IMR-90 (cell line): ENCODE measurements around the gene NUP43. TPM values are rescaled to one million over a fixed set of nuclear protein-coding genes. Genes with fewer than 3 reads are reported as not detected.
"Not testable (repeated sequence)": the region's sequence is repeated elsewhere in the genome, so short reads cannot be mapped to it uniquely, and the experiment has no call there.

Experiments used
- ATAC-seq: fragments of 200-7000 bp; cut with Tn5 transposase; 2 replicates; pipeline ENCODE4 v1.9.1; 2020; ENCODE audit warnings: low read depth, mild to moderate bottlenecking, moderate library complexity
- BruUV-seq: library from RNA; stranded (reverse); fragments of 400-500 nt; replicated peaks from 2 replicates; lab custom pipeline; 2021; lab: Mats Ljungman, UMichigan
- CTCF ChIA-PET: fragments of 300-600 bp; formaldehyde crosslinking; extraction: SDS; loops from one replicate; lab custom pipeline; 2021; ENCODE audit warnings: antibody characterized with exemption; lab: Yijun Ruan, JAX
- POLR2A ChIA-PET: fragments of 300-600 bp; sonication (Branson Sonifier 250); formaldehyde crosslinking; loops from one replicate; lab custom pipeline; 2022; ENCODE audit warnings: antibody characterized with exemption; ENCODE audit not compliant: unreplicated experiment; lab: Charles Lee
- DNase-seq: peaks from one replicate; pipeline ENCODE4 v3.0.0; 2013
- H2AFZ ChIP-seq: replicated peaks from 2 replicates; pipeline ENCODE3; 2013; ENCODE audit warnings: low read length, mild to moderate bottlenecking; ENCODE audit not compliant: poor library complexity
- H2AK5ac ChIP-seq: 2 replicates; pipeline ENCODE4 v1.6.1; 2013; ENCODE audit warnings: low read depth, low read length, inconsistent platforms
- H2AK9ac ChIP-seq: replicated peaks from 2 replicates; pipeline ENCODE3; 2013; ENCODE audit warnings: mild to moderate bottlenecking, low read depth, low read length, moderate library complexity; ENCODE audit not compliant: poor library complexity
- H2BK120ac ChIP-seq: 2 replicates; pipeline ENCODE4 v1.6.1; 2013; ENCODE audit warnings: low read depth, low read length, inconsistent platforms
- H2BK15ac ChIP-seq: 3 replicates; pipeline ENCODE4 v1.6.1; 2013; ENCODE audit warnings: low read depth, low read length, inconsistent platforms
- H2BK20ac ChIP-seq: 2 replicates; pipeline ENCODE4 v1.6.1; 2013; ENCODE audit warnings: low read depth, mild to moderate bottlenecking, inconsistent platforms, low read length, moderate library complexity
- H2BK5ac ChIP-seq: 2 replicates; pipeline ENCODE4 v1.6.1; 2013; ENCODE audit warnings: mild to moderate bottlenecking, low read depth, low read length, inconsistent platforms; ENCODE audit not compliant: poor library complexity, severe bottlenecking
- H3K14ac ChIP-seq: replicated peaks from 2 replicates; pipeline ENCODE4 v1.6.1; 2013; ENCODE audit warnings: low read depth, low read length, inconsistent platforms
- H3K18ac ChIP-seq: 2 replicates; pipeline ENCODE4 v1.6.1; 2013; ENCODE audit warnings: low read depth, low read length, control low read depth
- H3K23ac ChIP-seq: 2 replicates; pipeline ENCODE4 v1.6.1; 2013; ENCODE audit warnings: low read depth, low read length, inconsistent platforms
- H3K27ac ChIP-seq: 2 replicates; pipeline ENCODE4 v1.5.1; 2013; ENCODE audit warnings: mild to moderate bottlenecking, control low read depth, low read length; ENCODE audit not compliant: insufficient read depth
- H3K27me3 ChIP-seq: 2 replicates; pipeline ENCODE4 v1.6.1; 2013; ENCODE audit warnings: low read length; ENCODE audit not compliant: control insufficient read depth, insufficient read depth
- H3K36me3 ChIP-seq: 2 replicates; pipeline ENCODE4 v1.6.1; 2013; ENCODE audit warnings: low read length, mixed read lengths; ENCODE audit not compliant: control insufficient read depth, insufficient read depth
- H3K4ac ChIP-seq: 2 replicates; pipeline ENCODE4 v1.6.1; 2013; ENCODE audit warnings: low read depth, low read length, inconsistent platforms
- H3K4me1 ChIP-seq: 2 replicates; pipeline ENCODE4 v1.6.1; 2013; ENCODE audit warnings: low read length, mixed read lengths; ENCODE audit not compliant: control insufficient read depth, insufficient read depth
- H3K4me2 ChIP-seq: 2 replicates; pipeline ENCODE4 v1.6.1; 2013; ENCODE audit warnings: low read depth, mild to moderate bottlenecking, control low read depth, low read length, moderate library complexity
- H3K4me3 ChIP-seq: 2 replicates; pipeline ENCODE4 v1.5.1; 2013; ENCODE audit warnings: low read depth, mild to moderate bottlenecking, control low read depth, low read length, moderate library complexity; ENCODE audit not compliant: insufficient read depth
- H3K56ac ChIP-seq: 2 replicates; pipeline ENCODE4 v1.6.1; 2013; ENCODE audit warnings: low read length, inconsistent platforms; ENCODE audit not compliant: insufficient read depth; ENCODE audit errors: extremely low read depth
- H3K79me1 ChIP-seq, 2 experiments: 2 replicates each; pipeline ENCODE4 v1.6.1; 2013; ENCODE audit warnings: low read length in 2 of 2, inconsistent platforms in 1 of 2, low read depth in 1 of 2
- H3K9ac ChIP-seq: 2 replicates; pipeline ENCODE4 v1.6.1; 2013; ENCODE audit warnings: low read depth, low read length, control low read depth
- H3K9me1 ChIP-seq: 2 replicates; pipeline ENCODE4 v1.6.1; 2013; ENCODE audit warnings: low read length, inconsistent platforms; ENCODE audit not compliant: insufficient read depth
- H3K9me3 ChIP-seq: 2 replicates; pipeline ENCODE4 v1.6.1; 2013; ENCODE audit warnings: low read length; ENCODE audit not compliant: control insufficient read depth, insufficient read depth
- H4K20me1 ChIP-seq: 2 replicates; pipeline ENCODE4 v1.6.1; 2013; ENCODE audit warnings: low read length, inconsistent platforms; ENCODE audit not compliant: insufficient read depth
- H4K5ac ChIP-seq: 2 replicates; pipeline ENCODE4 v1.6.1; 2013; ENCODE audit warnings: mild to moderate bottlenecking, low read depth, low read length, control low read depth
- H4K8ac ChIP-seq, 2 experiments: 2 replicates each; pipeline ENCODE4 v1.6.1; 2013; ENCODE audit warnings: low read depth in 2 of 2, low read length in 2 of 2, control low read depth in 1 of 2, inconsistent platforms in 1 of 2
- H4K91ac ChIP-seq: 2 replicates; pipeline ENCODE4 v1.6.1; 2013; ENCODE audit warnings: low read depth, low read length, inconsistent platforms; ENCODE audit not compliant: insufficient read depth
- CHD1 ChIP-seq: IDR thresholded peaks from 2 replicates; pipeline ENCODE4 v1.6.1; 2012; ENCODE audit warnings: low read depth, low read length, improper control_type of control experiment
- WGBS, 2 experiments: methylation state at CpG; one replicate each; pipeline versions ENCODE4 v1.1.5 to v1.1.7; 2013; ENCODE audit warnings: missing lambda C conversion rate in 2 of 2; ENCODE audit not compliant: insufficient read length in 1 of 2; ENCODE audit errors: extremely low coverage in 2 of 2; 5-methylcytosine and 5-hydroxymethylcytosine counted together
- dilution Hi-C: fragments of 300-500 bp; cut with HindIII; formaldehyde crosslinking; loops from one replicate; pipeline ENCODE4 v1.14.3; 2018; ENCODE audit warnings: low sequenced_read_pairs; ENCODE audit not compliant: unreplicated experiment
- in situ Hi-C: fragments of 300-500 bp; cut with MboI; formaldehyde crosslinking; loops from 3 replicates; pipeline ENCODE4 v1.14.3; 2019; ENCODE audit warnings: low sequenced_read_pairs, inconsistent platforms, mixed read lengths
- intact Hi-C: fragments of 100-400 bp; cut with micrococcal nuclease; formaldehyde crosslinking; loops from 2 replicates; pipeline ENCODE4 v1.10.0; 2022
- polyA plus RNA-seq, 3 experiments: library from polyadenylated mRNA; depleted of rRNA; stranded (reverse); fragments of >200 nt; gene quantifications; 2 replicates each; pipeline ENCODE4 v1.2.3, GENCODE V29; 2012; ENCODE audit warnings: low replicate concordance in 1 of 3
- total RNA-seq: library from RNA; depleted of rRNA; stranded (reverse); fragments of >200 nt; gene quantifications from 2 replicates; pipeline ENCODE4 v1.2.3, GENCODE V29; 2012

NUP43 gene
- total and polyA plus RNA-seq, 2 of the 4 experiments (the other 2 are of a cell fraction), result 14.2 to 40.5 TPM

GRCh38 chr6:149752600-149753373 lies 6.5 kb upstream of the NUP43 start:
- Histone ChIP-seq H3K23ac (no peak overlapping the region; the same call in 1 of the 2 replicates), H3K27me3 (no peaks in the 10 kb centered on the region), H4K20me1 (peaks cover 34% of the 10 kb centered on the region), H3K9me1 (0 out of 2 replicates have a peak, but pooled peaks cover 2% of the 10 kb centered on the region), H3K18ac (no peak overlapping the region), H2BK120ac (no peak overlapping the region), H2BK5ac (no peak overlapping the region), H3K79me1 (peaks cover 24 to 51% of the 10 kb centered on the region in 2 experiments), H2AFZ (no peak overlapping the region), H3K4me1 (no peaks in the 10 kb centered on the region), H3K9me3 (no peaks in the 10 kb centered on the region), H2AK9ac (no peak overlapping the region), H2BK20ac (no peak overlapping the region), H2BK15ac (no peak overlapping the region), H3K36me3 (no peaks in the 10 kb centered on the region), H2AK5ac (no peak overlapping the region), H4K91ac (no peak overlapping the region), H4K8ac (no peak overlapping the region), H3K27ac (no peak overlapping the region), H3K56ac (no peak overlapping the region), H3K4me2 (no peak overlapping the region), H4K5ac (no peak overlapping the region), H3K9ac (no peak overlapping the region), H3K14ac (no peak overlapping the region), H3K4ac (no peak overlapping the region), H3K4me3 (no peak overlapping the region)
- in situ Hi-C loops, result no loop called here
- TF ChIP-seq CHD1, result no peak
- intact Hi-C loops, result no loop called here
- ATAC-seq, result no peak
- no TSS peak for BruUV-seq
- POLR2A ChIA-PET, result no interaction called here
- no peak for DNase-seq
- CTCF ChIA-PET, result interaction anchor here (0.6 kb wide), 1 partner anchor 29 kb away, joined by 6 read pairs; no protein-coding TSS in a partner anchor
- no CpG with 5 or more reads among the region's 4 CpGs for WGBS, 2 experiments
- dilution Hi-C loops, result no loop called here

DNA sequence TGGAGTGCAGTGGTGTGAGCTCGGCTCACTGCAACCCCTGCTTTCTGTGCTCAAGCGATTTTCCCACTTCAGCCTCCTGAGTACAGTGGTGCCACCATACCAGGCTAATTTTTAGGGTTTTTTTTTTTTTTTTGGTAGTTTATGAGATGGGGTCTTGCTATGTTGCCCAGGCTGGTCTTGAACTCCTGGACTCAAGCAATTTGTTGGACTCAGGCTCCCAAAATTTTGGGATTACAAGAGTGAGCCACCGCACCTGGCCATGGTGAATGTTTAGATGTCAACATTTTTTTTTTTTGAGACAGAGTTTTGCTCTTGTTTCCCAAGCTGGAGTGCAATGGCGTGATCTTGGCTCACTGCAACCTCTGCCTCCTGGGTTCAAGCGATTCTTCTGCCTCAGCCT lies 5.6 kb upstream of the NUP43 start:
- H2AK5ac ChIP-seq, DNase-seq, H3K4me2 ChIP-seq, H2BK15ac ChIP-seq, H4K91ac ChIP-seq, ATAC-seq, BruUV-seq, H3K4ac ChIP-seq, H3K9me3 ChIP-seq, H2BK20ac ChIP-seq, H3K14ac ChIP-seq, CTCF ChIA-PET, H2BK120ac ChIP-seq, H2BK5ac ChIP-seq, H2AK9ac ChIP-seq, H3K4me1 ChIP-seq, H3K4me3 ChIP-seq, H3K27ac ChIP-seq, POLR2A ChIA-PET, H3K27me3 ChIP-seq, H3K9ac ChIP-seq, H4K8ac ChIP-seq, dilution Hi-C loops, H3K56ac ChIP-seq, H3K9me1 ChIP-seq, H3K23ac ChIP-seq, H3K36me3 ChIP-seq, H2AFZ ChIP-seq, in situ Hi-C loops, H4K5ac ChIP-seq, intact Hi-C loops, H3K18ac ChIP-seq: not testable (repeated sequence)
- H3K79me1 ChIP-seq, result peaks cover 20 to 43% of the 10 kb centered on the region in 2 experiments; a peak in 3 of 4 replicates
- peaks cover 32% of the 10 kb centered on the region for H4K20me1 ChIP-seq
- no CpG with 5 or more reads among the region's 5 CpGs for WGBS, 2 experiments
